GM23248 (cell line): Measurements from ENCODE around the gene SYNE3. TPM values are rescaled to one million over a fixed set of nuclear protein-coding genes. Genes with fewer than 3 reads are reported as not detected.

ENCODE experiments used
- DNase-seq: peaks from one replicate; pipeline ENCODE4 v3.0.0-alpha.2; 2015
- H2AFZ ChIP-seq: fragments of 200-600 bp; sonication (generic); 2 replicates; pipeline ENCODE4 v1.6.1; 2016; ENCODE audit warnings: antibody characterized with exemption
- H3F3A ChIP-seq: fragments of 200-600 bp; sonication (generic); 2 replicates; pipeline ENCODE4 v1.6.1; 2016; ENCODE audit warnings: mild to moderate bottlenecking, antibody characterized with exemption, mixed run types; ENCODE audit not compliant: insufficient read depth
- H3K27ac ChIP-seq: fragments of 200-600 bp; sonication (generic); 2 replicates; pipeline ENCODE4 v1.5.1; 2016; ENCODE audit warnings: mild to moderate bottlenecking
- H3K27me3 ChIP-seq: fragments of 200-600 bp; sonication (generic); replicated peaks from 2 replicates; pipeline ENCODE4 v1.6.1; 2016; ENCODE audit warnings: mild to moderate bottlenecking; ENCODE audit not compliant: insufficient read depth
- H3K36me3 ChIP-seq: fragments of 200-600 bp; sonication (generic); 2 replicates; pipeline ENCODE4 v1.6.1; 2016; ENCODE audit warnings: low read depth, mild to moderate bottlenecking
- H3K4me1 ChIP-seq: fragments of 200-600 bp; sonication (generic); 2 replicates; pipeline ENCODE4 v1.6.1; 2016; ENCODE audit warnings: mild to moderate bottlenecking; ENCODE audit not compliant: insufficient read depth
- H3K4me2 ChIP-seq: fragments of 200-600 bp; sonication (generic); one replicate; pipeline ENCODE4 v1.6.1; 2016; ENCODE audit warnings: mild to moderate bottlenecking; ENCODE audit not compliant: unreplicated experiment
- H3K4me3 ChIP-seq: fragments of 200-600 bp; sonication (generic); 2 replicates; pipeline ENCODE4 v1.5.1; 2016; ENCODE audit warnings: mild to moderate bottlenecking
- H3K79me2 ChIP-seq: fragments of 200-600 bp; sonication (generic); 2 replicates; pipeline ENCODE4 v1.6.1; 2016; ENCODE audit warnings: mild to moderate bottlenecking; ENCODE audit not compliant: insufficient read depth
- H3K9ac ChIP-seq: fragments of 200-600 bp; sonication (generic); 2 replicates; pipeline ENCODE4 v1.6.1; 2016; ENCODE audit warnings: mild to moderate bottlenecking
- H3K9me2 ChIP-seq: fragments of 200-600 bp; sonication (generic); 2 replicates; pipeline ENCODE4 v1.6.1; 2016; ENCODE audit warnings: mixed run types, mild to moderate bottlenecking, moderate library complexity; ENCODE audit not compliant: insufficient read depth
- H3K9me3 ChIP-seq: fragments of 200-600 bp; sonication (generic); one replicate; pipeline ENCODE4 v1.6.1; 2017; ENCODE audit warnings: low read depth
- H4K20me1 ChIP-seq: fragments of 200-600 bp; sonication (generic); 2 replicates; pipeline ENCODE4 v1.6.0; 2016; ENCODE audit not compliant: insufficient read depth
- EZH2 ChIP-seq: fragments of 200-600 bp; sonication (generic); IDR thresholded peaks from 2 replicates; pipeline ENCODE4 v1.6.1; 2018; ENCODE audit warnings: antibody characterized with exemption, mild to moderate bottlenecking; ENCODE audit not compliant: insufficient read depth, poor library complexity, severe bottlenecking
- EZH2phosphoT487 ChIP-seq: fragments of 200-600 bp; sonication (generic); IDR thresholded peaks from 2 replicates; pipeline ENCODE4 v1.6.1; 2018; ENCODE audit warnings: antibody characterized with exemption, moderate library complexity, mild to moderate bottlenecking, low read depth; ENCODE audit not compliant: insufficient read depth
- WGBS, 2 experiments: methylation state at CpG; one replicate each; pipeline ENCODE4 v1.1.6; 2015 to 2017; ENCODE audit warnings: low lambda C conversion rate in 2 of 2, low coverage in 1 of 2; ENCODE audit errors: missing lambda C conversion rate in 2 of 2; 5-methylcytosine and 5-hydroxymethylcytosine counted together
- in situ Hi-C: fragments of 300-500 bp; cut with MboI; formaldehyde crosslinking; loops from 2 replicates; pipeline ENCODE4 v1.15.0; 2020
- polyA plus RNA-seq: library from polyadenylated mRNA; unstranded; fragments of >200 nt; fragmentation: Nextera tagmentation; extraction: Ambion mirVana; gene quantifications from 2 replicates; pipeline ENCODE4 v1.2.1, GENCODE V29; 2016
- total RNA-seq: library from RNA; depleted of rRNA; stranded (reverse); fragments of >200 nt; shearing (Covaris generic); gene quantifications from 2 replicates; pipeline ENCODE4 v1.2.3, GENCODE V29; 2014

SYNE3 gene
- total and polyA plus RNA-seq, 2 experiments from 2014 or later = 1.2 to 4.8 TPM

DNA sequence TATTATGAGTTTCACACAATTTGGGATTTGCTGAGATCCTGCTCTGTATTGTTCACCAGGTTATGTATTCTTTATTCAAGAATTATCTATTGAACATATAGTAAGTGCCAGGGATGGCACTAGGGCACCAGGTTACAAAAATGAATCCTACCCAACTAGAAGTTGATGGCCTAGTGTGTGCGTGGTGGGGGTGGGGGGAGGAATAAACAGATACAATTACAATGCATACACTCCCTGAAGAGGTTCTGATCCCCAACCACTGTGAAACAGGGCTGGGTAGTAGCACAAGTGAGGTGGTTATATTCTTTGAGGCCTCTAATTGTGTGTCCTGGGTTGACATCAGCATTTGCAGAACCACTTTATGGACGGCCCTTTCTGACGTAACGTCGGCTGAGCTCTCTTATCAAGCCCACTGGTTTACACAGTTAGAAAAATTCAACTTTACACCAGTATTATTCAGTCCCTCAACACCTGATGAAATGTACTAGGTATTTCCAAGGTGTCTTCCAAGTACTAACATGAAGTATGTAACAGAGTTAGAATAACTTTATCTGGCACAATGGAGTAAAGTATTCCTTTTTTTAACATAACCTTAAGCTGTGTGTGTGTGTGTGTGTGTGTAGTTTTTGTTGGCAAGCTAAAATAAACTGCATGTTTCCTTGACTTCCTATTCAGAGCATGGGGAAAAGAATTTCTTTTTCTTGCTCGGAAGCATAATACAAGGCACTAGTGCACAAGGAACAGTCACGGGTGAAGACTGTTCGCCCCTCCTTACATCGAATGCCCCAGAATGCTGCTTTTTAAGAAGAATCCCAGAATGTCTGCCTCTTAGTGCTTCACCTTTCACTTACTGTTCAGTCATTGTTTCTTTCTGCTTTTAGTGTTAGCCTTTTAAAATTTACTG lies 10.3 kb upstream of the SYNE3 start:
- Histone ChIP-seq H3F3A (peaks cover 40% of the 10 kb centered on the region), H3K9me3 (no peaks in the 10 kb centered on the region), H2AFZ (peak overlapping the region; percentile 60), H3K27me3 (no peaks in the 10 kb centered on the region), H4K20me1 (peaks cover 8% of the 10 kb centered on the region; the same call in 1 of the 2 replicates), H3K4me1 (peaks cover 58% of the 10 kb centered on the region), H3K4me3 (peak overlapping the region; percentile 58), H3K9ac (peak overlapping the region; percentile 51), H3K27ac (peak overlapping the region; percentile 75), H3K79me2 (peaks cover 56% of the 10 kb centered on the region), H3K9me2 (no peaks in the 10 kb centered on the region), H3K36me3 (no peaks in the 10 kb centered on the region), H3K4me2 (peak overlapping the region; percentile 95)
- 24% methylated on average over 9 of the region's 9 CpGs for WGBS, 2 experiments
- no peak for DNase-seq
- no peak for TF ChIP-seq EZH2
- no peak for TF ChIP-seq EZH2phosphoT487
- in situ Hi-C loops = loop anchor here (5.0 to 25.0 kb wide), 2 partner anchors 84 to 761 kb away; no protein-coding TSS in a partner anchor

DNA sequence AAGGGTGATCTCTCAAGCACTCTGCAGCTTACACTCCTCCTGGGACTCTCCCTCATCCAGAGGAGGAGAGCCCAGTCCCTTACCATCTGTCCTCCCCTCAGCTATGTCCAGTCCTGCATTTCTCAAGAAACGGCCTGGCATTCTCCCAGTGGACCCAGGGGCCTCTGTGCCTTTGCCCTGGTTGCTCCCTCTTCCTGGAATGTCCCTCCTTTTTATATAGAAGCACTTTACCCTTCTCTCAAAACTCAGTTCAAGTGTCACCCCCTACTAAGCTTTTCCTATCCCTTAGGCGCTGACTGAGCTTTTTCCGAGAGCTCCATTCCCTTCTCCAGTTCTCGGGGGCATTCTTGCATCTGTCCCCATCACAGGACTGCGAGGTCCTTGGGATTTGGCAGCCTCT lies 9.5 kb upstream of the SYNE3 start:
- Histone ChIP-seq H3K27ac (no peak overlapping the region), H3K4me1 (peaks cover 51% of the 10 kb centered on the region), H3K4me3 (no peak overlapping the region), H3K27me3 (no peaks in the 10 kb centered on the region), H2AFZ (no peak overlapping the region), H3F3A (peaks cover 32% of the 10 kb centered on the region), H3K4me2 (no peak overlapping the region), H3K9ac (no peak overlapping the region), H3K9me2 (no peaks in the 10 kb centered on the region), H3K36me3 (no peaks in the 10 kb centered on the region), H3K79me2 (peaks cover 49% of the 10 kb centered on the region), H4K20me1 (peaks cover 8% of the 10 kb centered on the region; the same call in 1 of the 2 replicates), H3K9me3 (no peaks in the 10 kb centered on the region)
- in situ Hi-C loops = loop anchor here (5.0 to 25.0 kb wide), 2 partner anchors 84 to 761 kb away; no protein-coding TSS in a partner anchor
- WGBS, 2 experiments = 81 to 82% methylated on average over 5 of the region's 5 CpGs
- TF ChIP-seq EZH2phosphoT487 (no peak), EZH2 (no peak)
- no peak for DNase-seq

- H3K9me3 ChIP-seq = no peaks in the 10 kb centered on the region
- peaks cover 29% of the 10 kb centered on the region for H3F3A ChIP-seq
- H3K27ac ChIP-seq = no peak overlapping the region
- no peak overlapping the region for H3K4me2 ChIP-seq
- H3K4me3 ChIP-seq = no peak overlapping the region
- no peak overlapping the region for H3K9ac ChIP-seq
- H3K36me3 ChIP-seq = no peaks in the 10 kb centered on the region
- peak; percentile 42 for DNase-seq
- H3K79me2 ChIP-seq = peaks cover 38% of the 10 kb centered on the region
- H3K4me1 ChIP-seq = peaks cover 50% of the 10 kb centered on the region
- H2AFZ ChIP-seq = no peak overlapping the region
- 91 to 95% methylated on average over 6 of the region's 6 CpGs for WGBS, 2 experiments
- H3K27me3 ChIP-seq = no peaks in the 10 kb centered on the region
- no peaks in the 10 kb centered on the region for H3K9me2 ChIP-seq
- in situ Hi-C loops = loop anchor here (5.0 to 25.0 kb wide), 2 partner anchors 83 to 762 kb away; no protein-coding TSS in a partner anchor
- TF ChIP-seq EZH2phosphoT487 (no peak), EZH2 (no peak)
- peaks cover 8% of the 10 kb centered on the region; the same call in 1 of the 2 replicates for H4K20me1 ChIP-seq
Measured at GRCh38 chr14:95524706-95525512, 8.5 kb upstream of the SYNE3 start.

DNA sequence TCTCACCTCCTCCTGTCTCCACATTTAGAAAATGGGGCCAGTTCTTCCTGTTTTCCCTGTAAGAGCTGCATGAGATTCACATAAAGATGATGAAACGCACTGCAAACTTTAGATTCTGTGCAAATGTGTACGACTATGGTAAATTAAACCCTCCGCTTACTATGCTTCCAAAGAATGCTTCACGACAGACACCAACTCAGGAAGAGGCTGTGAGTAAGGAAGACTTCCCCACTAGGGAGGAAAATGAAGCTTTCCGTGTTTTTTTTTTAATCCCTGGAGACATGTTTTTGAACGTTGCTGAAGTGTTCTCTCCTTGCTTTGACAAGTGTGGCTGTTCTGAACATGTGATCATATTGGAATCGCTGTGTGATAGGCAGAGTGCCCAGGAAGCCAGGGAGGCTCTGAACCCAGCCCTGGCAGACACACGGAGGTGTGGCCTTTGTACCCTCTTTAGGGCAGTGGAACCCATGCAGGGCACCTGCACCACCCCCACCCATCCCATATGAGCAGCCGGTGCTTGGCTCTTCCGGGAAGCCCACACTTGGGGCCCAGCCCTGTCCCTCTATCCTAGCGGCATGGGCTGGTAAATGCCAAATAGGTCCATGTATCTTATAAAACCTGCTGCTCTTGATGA lies 7.5 kb upstream of the SYNE3 start:
- no peak overlapping the region for H3K4me3 ChIP-seq
- no peak overlapping the region for H2AFZ ChIP-seq
- H3K4me2 ChIP-seq = no peak overlapping the region

More for the DNA sequence above, 7.5 kb upstream of the SYNE3 start:
- Histone ChIP-seq H3K4me1 (peaks cover 55% of the 10 kb centered on the region), H3K36me3 (no peaks in the 10 kb centered on the region), H3K27me3 (no peaks in the 10 kb centered on the region), H3K27ac (peak overlapping the region; percentile 59), H3K9ac (peak overlapping the region; percentile 30; the same call in 1 of the 2 replicates), H3K79me2 (peaks cover 28% of the 10 kb centered on the region), H3K9me2 (no peaks in the 10 kb centered on the region), H3F3A (peaks cover 31% of the 10 kb centered on the region), H3K9me3 (no peaks in the 10 kb centered on the region), H4K20me1 (peaks cover 3% of the 10 kb centered on the region; the same call in 1 of the 2 replicates)
- 71 to 77% methylated on average over 11 of the region's 11 CpGs for WGBS, 2 experiments
- TF ChIP-seq EZH2phosphoT487 (no peak), EZH2 (no peak)
- in situ Hi-C loops = no loop called here
- peak; percentile 51 for DNase-seq
